ENCODE data around the gene TOP2A. TPM values are rescaled to one million over a fixed set of nuclear protein-coding genes. Genes with fewer than 3 reads are reported as not detected.

Gene TOP2A
- total and polyA plus RNA-seq, 9 of the 15 experiments (the other 6 are each of a cell fraction or from before 2014, with no cell fraction given): 133 to 347 (median 259) TPM

DNA sequence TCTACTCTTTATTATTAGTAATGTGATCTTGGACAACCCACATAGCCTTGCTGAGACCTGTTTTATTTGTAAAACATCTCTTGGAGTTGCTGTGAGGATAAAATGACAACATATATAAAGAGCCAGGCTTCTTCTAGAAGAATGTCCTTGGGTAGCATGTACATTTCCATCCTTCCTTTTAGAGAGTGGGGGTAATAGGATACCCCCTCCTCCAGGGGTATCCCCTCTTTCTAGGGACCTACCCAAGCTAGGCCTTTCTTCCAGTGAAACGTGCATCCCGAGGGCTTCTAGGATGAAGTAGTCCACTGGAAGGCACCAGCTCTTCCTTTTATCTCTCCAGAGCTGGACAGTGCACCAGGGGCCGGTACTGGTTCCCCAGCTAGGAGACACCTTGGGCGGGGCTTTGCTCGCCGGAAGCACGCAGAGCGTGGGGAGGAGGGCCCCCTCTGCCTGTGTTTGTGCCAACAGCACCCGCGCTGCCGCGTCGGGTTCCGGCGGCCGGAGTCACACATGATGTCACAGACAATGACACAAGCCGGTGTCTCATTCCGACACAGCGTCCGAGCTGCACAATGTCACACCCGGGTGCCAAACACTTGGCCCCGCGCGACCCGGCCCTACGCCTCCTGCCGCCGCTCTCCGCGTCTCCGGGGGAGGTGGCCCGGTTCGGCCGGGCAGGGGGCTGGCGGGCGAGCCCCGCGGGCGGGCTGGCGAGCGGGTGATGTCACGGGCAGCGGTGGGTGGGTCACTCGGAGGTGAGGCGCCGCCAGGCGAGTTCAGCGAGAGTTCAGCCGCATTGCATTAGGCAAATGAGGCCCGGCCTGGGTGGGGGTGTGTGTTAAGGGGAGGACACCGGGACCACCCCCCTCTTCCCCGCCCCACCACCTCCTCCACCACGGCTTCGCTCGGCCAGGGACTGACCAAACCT is 76.6 kb downstream of the TOP2A start (continued):
- TF ChIP-seq U2AF1 (optimal IDR thresholded peaks at IDR 0.05; ENCODE audit: low read depth, low read length) (no peak), NFIC (IDR thresholded peaks at IDR 0.05) (peak; percentile 69), TARDBP (IDR thresholded peaks at IDR 0.05) (peak; percentile 96)
- TF ChIP-seq, protein P1, sequence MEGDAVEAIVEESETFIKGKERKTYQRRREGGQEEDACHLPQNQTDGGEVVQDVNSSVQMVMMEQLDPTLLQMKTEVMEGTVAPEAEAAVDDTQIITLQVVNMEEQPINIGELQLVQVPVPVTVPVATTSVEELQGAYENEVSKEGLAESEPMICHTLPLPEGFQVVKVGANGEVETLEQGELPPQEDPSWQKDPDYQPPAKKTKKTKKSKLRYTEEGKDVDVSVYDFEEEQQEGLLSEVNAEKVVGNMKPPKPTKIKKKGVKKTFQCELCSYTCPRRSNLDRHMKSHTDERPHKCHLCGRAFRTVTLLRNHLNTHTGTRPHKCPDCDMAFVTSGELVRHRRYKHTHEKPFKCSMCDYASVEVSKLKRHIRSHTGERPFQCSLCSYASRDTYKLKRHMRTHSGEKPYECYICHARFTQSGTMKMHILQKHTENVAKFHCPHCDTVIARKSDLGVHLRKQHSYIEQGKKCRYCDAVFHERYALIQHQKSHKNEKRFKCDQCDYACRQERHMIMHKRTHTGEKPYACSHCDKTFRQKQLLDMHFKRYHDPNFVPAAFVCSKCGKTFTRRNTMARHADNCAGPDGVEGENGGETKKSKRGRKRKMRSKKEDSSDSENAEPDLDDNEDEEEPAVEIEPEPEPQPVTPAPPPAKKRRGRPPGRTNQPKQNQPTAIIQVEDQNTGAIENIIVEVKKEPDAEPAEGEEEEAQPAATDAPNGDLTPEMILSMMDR (IDR thresholded peaks at IDR 0.05 in 2 of 3, conservative IDR thresholded peaks at IDR 0.05 in 1 of 3; ENCODE audit: insufficient read depth in 2 of 3, low read depth in 1 of 3, low read length in 3 of 3): peak; percentile 18 to 43 (median 33); a peak in 3 of 6 replicates

DNA sequence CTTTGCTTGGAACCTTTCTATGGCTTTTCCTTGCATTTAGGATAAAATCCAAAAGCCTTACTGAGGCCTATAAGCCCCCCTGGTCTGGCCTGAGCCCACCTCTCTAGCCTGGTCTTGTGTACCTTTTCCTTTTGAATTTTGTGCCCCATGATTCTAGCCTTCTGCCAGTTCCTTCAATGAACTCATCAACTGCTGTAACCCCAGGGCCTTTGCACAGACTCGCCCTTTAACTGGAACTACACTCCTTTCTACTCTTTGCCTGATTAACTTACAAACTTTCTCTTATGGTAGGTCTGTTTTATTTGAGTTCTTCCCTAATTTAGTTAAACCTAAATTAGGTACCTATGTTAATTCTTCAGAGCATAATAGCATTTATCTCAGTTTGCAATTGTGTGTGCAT is 77.4 kb downstream of the TOP2A start:
- FAIRE-seq: no peak
- ATAC-seq: no peak
- ChIA-PET CTCF (ENCODE audit: low intra/inter-chr PET ratio) (no interaction called here), POLR2A (interaction anchor here (1.6 kb wide), 1 partner anchor 12 kb away, joined by 7 read pairs; no protein-coding TSS in a partner anchor)
- DNase-seq (ENCODE audit: extremely low read depth in 1 of 4, low spot score in 3 of 4): no peak
- Histone ChIP-seq H3K9me3 (replicated peaks; ENCODE audit: control insufficient read depth, insufficient read depth, low read depth, low read length) (no peaks in the 10 kb centered on the region), H3K9me1 (ENCODE audit: control insufficient read depth, insufficient read depth, low read length) (no peaks in the 10 kb centered on the region), H2AFZ (ENCODE audit: low read depth, low read length) (no peak overlapping the region), H3K36me3 (ENCODE audit: control insufficient read depth, insufficient read depth, low read length) (peaks cover 35% of the 10 kb centered on the region; the same call in 2 of the 3 replicates), H3K27me3 (ENCODE audit: control insufficient read depth in 2 of 2, insufficient read depth in 2 of 2, low read length in 2 of 2) (no peaks in the 10 kb centered on the region), H3K4me2 (ENCODE audit: insufficient read depth, low read length) (peak overlapping the region; percentile 83; the same call in 1 of the 2 replicates), H3K4me1 (replicated peaks in 1 of 2; ENCODE audit: control insufficient read depth in 2 of 2, insufficient read depth in 2 of 2, low read length in 2 of 2) (peaks cover 29 to 50% of the 10 kb centered on the region in 2 experiments), H3K4me3 (no peak overlapping the region), H4K20me1 (replicated peaks; ENCODE audit: control insufficient read depth, insufficient read depth, low read length) (no peaks in the 10 kb centered on the region; the same call in 1 of the 2 replicates), H3K9ac (ENCODE audit: insufficient read depth in 1 of 2, low read depth in 2 of 2, low read length in 2 of 2) (no peak overlapping the region), H3K27ac (ENCODE audit: extremely low read depth, low read depth, low read length) (peak overlapping the region; percentile 91; the same call in 2 of the 3 replicates), H3K79me2 (ENCODE audit: control insufficient read depth, insufficient read depth, low read length) (peaks cover 37% of the 10 kb centered on the region)
- no TSS peak for BruUV-seq (replicated peaks)
- 94% methylated on average over 1 of the region's 1 CpG for WGBS (ENCODE audit: insufficient coverage, low coverage, missing lambda C conversion rate)
- in situ Hi-C loops (cut with MboI): no loop called here
- intact Hi-C loops (cut with micrococcal nuclease): loop anchor here (5.0 kb wide), 1 partner anchor 33 kb away; the partner anchor contains the start of gene RARA
- TF ChIP-seq, protein P2, sequence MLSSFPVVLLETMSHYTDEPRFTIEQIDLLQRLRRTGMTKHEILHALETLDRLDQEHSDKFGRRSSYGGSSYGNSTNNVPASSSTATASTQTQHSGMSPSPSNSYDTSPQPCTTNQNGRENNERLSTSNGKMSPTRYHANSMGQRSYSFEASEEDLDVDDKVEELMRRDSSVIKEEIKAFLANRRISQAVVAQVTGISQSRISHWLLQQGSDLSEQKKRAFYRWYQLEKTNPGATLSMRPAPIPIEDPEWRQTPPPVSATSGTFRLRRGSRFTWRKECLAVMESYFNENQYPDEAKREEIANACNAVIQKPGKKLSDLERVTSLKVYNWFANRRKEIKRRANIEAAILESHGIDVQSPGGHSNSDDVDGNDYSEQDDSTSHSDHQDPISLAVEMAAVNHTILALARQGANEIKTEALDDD (IDR thresholded peaks at IDR 0.05): no peak
- TF ChIP-seq MEIS2 (IDR thresholded peaks at IDR 0.05; ENCODE audit: partially characterized antibody) (no peak), RBM15 (IDR thresholded peaks at IDR 0.05; ENCODE audit: insufficient read depth, low read length) (no peak), MTA2 (IDR thresholded peaks at IDR 0.05; ENCODE audit: low read depth) (no peak), NRF1 (conservative IDR thresholded peaks at IDR 0.05 in 1 of 2, IDR thresholded peaks at IDR 0.05 in 1 of 2) (no peak), ZNF3 (CRISPR knock-in tag; IDR thresholded peaks at IDR 0.05) (0 out of 2 replicates have a peak, but pooled peaks have one; percentile 21), FOXK2 (conservative IDR thresholded peaks at IDR 0.05 in 1 of 2, IDR thresholded peaks at IDR 0.05 in 1 of 2; ENCODE audit: low read depth in 2 of 2) (no peak), RBM25 (IDR thresholded peaks at IDR 0.05; ENCODE audit: low read depth, low read length, severe bottlenecking) (peak; percentile 84), ZNF197 (CRISPR knock-in tag; IDR thresholded peaks at IDR 0.05; ENCODE audit: low read depth) (no peak), DPF2 (IDR thresholded peaks at IDR 0.05) (no peak), U2AF1 (optimal IDR thresholded peaks at IDR 0.05; ENCODE audit: low read depth, low read length) (no peak), ZNF764 (CRISPR knock-in tag; IDR thresholded peaks at IDR 0.05; ENCODE audit: low read depth) (no peak)
